Heart left ventricle (tissue), 13 donors: ENCODE measurements around the gene CNPY1.

Source experiments
- POLR2A ChIP-seq, 2 donors: fragments of 450-650 bp; IDR thresholded peaks; one replicate each; pipeline ENCODE4 v1.6.1; 2017; ENCODE audit warnings: antibody characterized with exemption in 2 of 2, mild to moderate bottlenecking in 2 of 2, moderate library complexity in 2 of 2
- TF ChIP-seq, protein P1 (sequence below), 12 donors: fragments of 200-600 bp; sonication (generic) in 4 of 12; IDR thresholded peaks; one replicate each; pipeline versions ENCODE4 v1.5.0 to v1.8.0; 2018 to 2022; ENCODE audit warnings: antibody characterized with exemption in 12 of 12, mild to moderate bottlenecking in 5 of 12
- donor health status: ischemic (EF 13 %, LVEDD 7.1; RV severe dilation, severe dysfunction).
- donor health status: DM: no; HTN: yes; CAD: no.
- donor health status: DM: no; HTN: no; CAD: no.
- donor health status: ischemic (EF 25% LVEDD 6.9; RV normal size, moderate dysfunction).
- donor health status: ischemic (EF 25% LVEDD 5.7; RV mildly dilated, moderate dysfunction).
- donor health status: ischemic (EF 35%, LVEDD 5.7; RV mildly dilated, moderate dysfunction).
- donor health status: nonischemic (EF 11% LVEDD 7.7; RV severe dilation, severe dysfunction).
- donor health status: DM: yes; HTN: yes; CAD: no.
- donor health status: PGD.
- donor health status: ischemic (EF 29% LVEDD 5.4; RV normal size, mild dysfunction).
- donor health status: nonischemic (EF 23%, LVEDD 6.1; RV moderate dilation, normal function).

DNA sequence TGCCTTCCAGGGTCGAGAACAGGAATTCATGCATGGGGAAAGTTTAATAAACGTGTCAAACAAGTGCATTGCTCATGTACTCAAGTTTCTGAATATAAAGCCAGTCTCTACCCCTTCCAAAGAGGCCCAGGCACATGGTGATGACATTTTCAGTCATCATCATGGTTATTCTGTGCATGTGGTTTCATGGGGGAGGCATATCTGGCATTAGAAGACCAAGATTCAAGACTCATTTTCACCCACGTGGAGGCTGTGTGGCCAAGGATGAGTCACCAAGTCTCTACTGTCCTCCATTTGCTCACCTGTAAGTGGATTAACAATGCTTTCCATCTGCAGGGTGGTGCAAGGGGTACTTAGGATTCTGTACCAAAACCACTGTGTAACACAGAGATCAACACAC, 34.0 kb upstream of the CNPY1 start:
- TF ChIP-seq, protein P1, sequence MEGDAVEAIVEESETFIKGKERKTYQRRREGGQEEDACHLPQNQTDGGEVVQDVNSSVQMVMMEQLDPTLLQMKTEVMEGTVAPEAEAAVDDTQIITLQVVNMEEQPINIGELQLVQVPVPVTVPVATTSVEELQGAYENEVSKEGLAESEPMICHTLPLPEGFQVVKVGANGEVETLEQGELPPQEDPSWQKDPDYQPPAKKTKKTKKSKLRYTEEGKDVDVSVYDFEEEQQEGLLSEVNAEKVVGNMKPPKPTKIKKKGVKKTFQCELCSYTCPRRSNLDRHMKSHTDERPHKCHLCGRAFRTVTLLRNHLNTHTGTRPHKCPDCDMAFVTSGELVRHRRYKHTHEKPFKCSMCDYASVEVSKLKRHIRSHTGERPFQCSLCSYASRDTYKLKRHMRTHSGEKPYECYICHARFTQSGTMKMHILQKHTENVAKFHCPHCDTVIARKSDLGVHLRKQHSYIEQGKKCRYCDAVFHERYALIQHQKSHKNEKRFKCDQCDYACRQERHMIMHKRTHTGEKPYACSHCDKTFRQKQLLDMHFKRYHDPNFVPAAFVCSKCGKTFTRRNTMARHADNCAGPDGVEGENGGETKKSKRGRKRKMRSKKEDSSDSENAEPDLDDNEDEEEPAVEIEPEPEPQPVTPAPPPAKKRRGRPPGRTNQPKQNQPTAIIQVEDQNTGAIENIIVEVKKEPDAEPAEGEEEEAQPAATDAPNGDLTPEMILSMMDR (IDR thresholded peaks at IDR 0.05) = no peak
- TF ChIP-seq POLR2A (IDR thresholded peaks at IDR 0.05) = no peak
